ENCODE measurements around the gene MISP.

The MISP gene

DNA sequence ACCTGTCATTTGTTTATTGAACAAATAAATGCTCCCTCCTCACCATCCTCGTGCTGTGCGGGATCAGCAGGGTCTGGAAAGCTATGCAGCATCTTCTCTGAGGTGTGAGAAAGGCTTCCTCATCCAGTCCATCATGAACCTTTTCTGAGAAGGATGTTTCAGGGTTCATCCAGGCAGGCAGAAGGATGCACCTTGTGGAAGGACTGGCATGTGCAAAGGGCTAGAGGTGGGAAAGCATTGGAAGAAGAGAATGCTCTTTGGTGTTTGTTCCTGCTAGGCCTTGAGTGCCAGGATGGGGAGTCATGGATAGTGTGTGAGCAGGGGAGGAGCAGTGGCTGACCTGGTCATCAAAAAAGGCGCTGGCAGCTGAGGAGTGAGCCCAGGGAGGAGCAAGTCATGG lies 35.6 kb upstream of the MISP start:
- CTCF ChIA-PET = no interaction called here
- no peak for TF ChIP-seq ELF4 (IDR thresholded peaks at IDR 0.05)
- no peak for TF ChIP-seq FOXA1 (IDR thresholded peaks at IDR 0.05)
- TF ChIP-seq LEF1 (IDR thresholded peaks at IDR 0.05; ENCODE audit: borderline replicate concordance) = no peak
- no peak for TF ChIP-seq SUZ12 (IDR thresholded peaks at IDR 0.05)
- no peak for TF ChIP-seq L3MBTL2 (conservative IDR thresholded peaks at IDR 0.05)
- TF ChIP-seq BHLHE40 (IDR thresholded peaks at IDR 0.05; ENCODE audit: borderline replicate concordance) = no peak
- TF ChIP-seq ZNF384 (IDR thresholded peaks at IDR 0.05) = no peak
- no peak for TF ChIP-seq TARDBP (IDR thresholded peaks at IDR 0.05)
- TF ChIP-seq ARNT (IDR thresholded peaks at IDR 0.05) = no peak
- TF ChIP-seq SP1 (IDR thresholded peaks at IDR 0.05) = no peak
- DNase-seq (ENCODE audit: extremely low spot score) = no peak
- POLR2A ChIA-PET = no interaction called here

- POLR2A ChIA-PET = interaction anchor here (1.2 kb wide), 1 partner anchor 38 kb away, joined by 3 read pairs; no protein-coding TSS in a partner anchor
- CTCF ChIA-PET = interaction anchor here (0.6 kb wide), 1 partner anchor 18 kb away, joined by 3 read pairs; no protein-coding TSS in a partner anchor
- TF ChIP-seq ARNT (IDR thresholded peaks at IDR 0.05) (no peak), ZNF384 (IDR thresholded peaks at IDR 0.05) (no peak), HDGF (IDR thresholded peaks at IDR 0.05; ENCODE audit: borderline replicate concordance) (no peak), FOXK2 (IDR thresholded peaks at IDR 0.05) (no peak), FOXM1 (IDR thresholded peaks at IDR 0.05; ENCODE audit: borderline replicate concordance) (no peak), L3MBTL2 (conservative IDR thresholded peaks at IDR 0.05) (no peak)
- no peak for DNase-seq (ENCODE audit: extremely low spot score)
These were observed 32.5 kb upstream of the MISP start for GRCh38 chr19:718251-718951.

- CTCF ChIA-PET = no interaction called here
- no peak for DNase-seq (ENCODE audit: extremely low spot score)
- POLR2A ChIA-PET = interaction anchor here (1.2 kb wide), 1 partner anchor 39 kb away, joined by 3 read pairs; no protein-coding TSS in a partner anchor
- TF ChIP-seq TARDBP (IDR thresholded peaks at IDR 0.05) (no peak), PKNOX1 (IDR thresholded peaks at IDR 0.05) (no peak), FOXM1 (IDR thresholded peaks at IDR 0.05; ENCODE audit: borderline replicate concordance) (no peak)
These were observed 31.9 kb upstream of the MISP start for GRCh38 chr19:718991-719512.

DNA sequence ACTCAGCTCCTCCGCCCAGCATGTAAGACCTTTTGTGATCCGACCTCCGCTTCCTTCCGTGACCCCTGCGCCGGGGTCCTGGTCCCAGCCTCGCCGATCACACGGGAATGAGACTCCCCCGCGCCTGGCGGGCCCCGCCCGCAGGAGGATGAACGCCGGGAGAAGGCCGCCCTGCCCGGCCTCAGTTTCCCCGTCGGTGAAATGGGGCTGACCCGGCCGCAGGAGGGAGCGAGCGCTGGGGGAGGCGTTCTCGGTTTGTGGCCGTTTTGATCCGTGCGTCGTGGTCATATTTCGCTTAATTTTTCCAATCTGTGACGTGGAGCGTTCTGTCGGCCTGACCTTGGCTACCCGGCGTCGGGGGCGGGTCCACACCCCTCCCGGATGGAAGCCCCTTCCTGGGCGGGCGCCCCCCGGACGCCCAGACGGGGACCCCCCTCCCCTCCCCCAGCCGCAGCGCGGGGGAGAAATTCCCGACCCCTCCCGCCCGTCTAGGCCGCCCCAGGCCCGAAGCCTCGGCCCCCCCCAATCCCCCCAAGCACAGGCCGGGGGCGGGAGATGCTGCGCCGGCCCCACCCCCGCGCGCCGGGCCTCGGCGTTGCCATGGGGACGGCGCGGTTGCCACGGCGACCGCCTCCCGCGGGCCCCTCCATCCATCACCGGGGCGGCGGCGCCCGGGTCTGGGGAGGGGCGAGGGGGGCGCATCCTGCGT lies 31.1 kb upstream of the MISP start:
- POLR2A ChIA-PET = interaction anchor here (1.2 kb wide), 1 partner anchor 39 kb away, joined by 3 read pairs; no protein-coding TSS in a partner anchor
- CTCF ChIA-PET = no interaction called here
- no peak for DNase-seq (ENCODE audit: extremely low spot score)
- TF ChIP-seq SP1 (IDR thresholded peaks at IDR 0.05) (no peak), LEF1 (IDR thresholded peaks at IDR 0.05; ENCODE audit: borderline replicate concordance) (no peak), PKNOX1 (IDR thresholded peaks at IDR 0.05) (no peak), FOXM1 (IDR thresholded peaks at IDR 0.05; ENCODE audit: borderline replicate concordance) (no peak), ARNT (IDR thresholded peaks at IDR 0.05) (no peak), FOXK2 (IDR thresholded peaks at IDR 0.05) (no peak), NFRKB (IDR thresholded peaks at IDR 0.05) (no peak), CTBP1 (IDR thresholded peaks at IDR 0.05; ENCODE audit: borderline replicate concordance) (no peak), L3MBTL2 (conservative IDR thresholded peaks at IDR 0.05) (no peak), TARDBP (IDR thresholded peaks at IDR 0.05) (no peak), ZNF384 (IDR thresholded peaks at IDR 0.05) (no peak)

GRCh38 chr19:720345-721160 lies 30.4 kb upstream of the MISP start:
- ChIA-PET CTCF (no interaction called here), POLR2A (no interaction called here)
- TF ChIP-seq BHLHE40 (IDR thresholded peaks at IDR 0.05; ENCODE audit: borderline replicate concordance) (no peak), FOXA1 (IDR thresholded peaks at IDR 0.05) (no peak), SUZ12 (IDR thresholded peaks at IDR 0.05) (no peak)
- no peak for DNase-seq (ENCODE audit: extremely low spot score)

DNA sequence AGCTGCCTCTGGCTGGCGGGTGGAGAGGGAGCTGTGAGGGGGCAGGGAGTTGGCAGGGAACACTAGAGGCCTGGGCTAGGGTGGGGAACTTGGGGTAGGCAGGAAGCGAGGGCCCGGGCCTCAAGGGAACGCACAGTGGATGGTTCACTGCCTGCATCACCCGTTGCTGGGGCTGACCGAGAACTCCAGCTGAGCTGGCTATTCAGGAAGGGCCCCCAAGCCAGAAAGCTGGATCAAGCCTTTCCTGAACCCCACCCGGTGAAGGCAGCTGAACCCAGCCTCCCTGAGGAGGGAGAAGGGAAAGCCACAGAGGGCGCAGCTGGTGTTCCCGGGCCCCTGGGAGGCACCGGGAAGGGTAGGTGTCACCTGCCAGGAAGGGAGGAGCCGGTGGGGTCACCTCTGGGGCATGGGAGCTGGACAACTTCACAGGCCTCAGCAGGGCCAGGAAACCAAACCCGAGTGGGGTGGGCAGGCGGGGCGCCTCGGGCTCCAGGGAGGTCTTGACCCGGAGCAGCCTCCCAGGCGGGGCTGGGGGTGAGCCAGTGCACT lies 28.3 kb upstream of the MISP start:
- ChIA-PET CTCF (no interaction called here), POLR2A (no interaction called here)
- no peak for DNase-seq (ENCODE audit: extremely low spot score)
- TF ChIP-seq HDGF (IDR thresholded peaks at IDR 0.05; ENCODE audit: borderline replicate concordance) = no peak
- no peak for TF ChIP-seq ELF4 (IDR thresholded peaks at IDR 0.05)
- no peak for TF ChIP-seq ZNF384 (IDR thresholded peaks at IDR 0.05)
- no peak for TF ChIP-seq NFRKB (IDR thresholded peaks at IDR 0.05)
- no peak for TF ChIP-seq FOXM1 (IDR thresholded peaks at IDR 0.05; ENCODE audit: borderline replicate concordance)
- TF ChIP-seq ARNT (IDR thresholded peaks at IDR 0.05) = no peak
- TF ChIP-seq FOXA1 (IDR thresholded peaks at IDR 0.05) = no peak
- TF ChIP-seq SUZ12 (IDR thresholded peaks at IDR 0.05) = no peak

Data from HEK293T (cell line).